ENCODE results near the gene SLCO4A1.

SLCO4A1 gene

DNA sequence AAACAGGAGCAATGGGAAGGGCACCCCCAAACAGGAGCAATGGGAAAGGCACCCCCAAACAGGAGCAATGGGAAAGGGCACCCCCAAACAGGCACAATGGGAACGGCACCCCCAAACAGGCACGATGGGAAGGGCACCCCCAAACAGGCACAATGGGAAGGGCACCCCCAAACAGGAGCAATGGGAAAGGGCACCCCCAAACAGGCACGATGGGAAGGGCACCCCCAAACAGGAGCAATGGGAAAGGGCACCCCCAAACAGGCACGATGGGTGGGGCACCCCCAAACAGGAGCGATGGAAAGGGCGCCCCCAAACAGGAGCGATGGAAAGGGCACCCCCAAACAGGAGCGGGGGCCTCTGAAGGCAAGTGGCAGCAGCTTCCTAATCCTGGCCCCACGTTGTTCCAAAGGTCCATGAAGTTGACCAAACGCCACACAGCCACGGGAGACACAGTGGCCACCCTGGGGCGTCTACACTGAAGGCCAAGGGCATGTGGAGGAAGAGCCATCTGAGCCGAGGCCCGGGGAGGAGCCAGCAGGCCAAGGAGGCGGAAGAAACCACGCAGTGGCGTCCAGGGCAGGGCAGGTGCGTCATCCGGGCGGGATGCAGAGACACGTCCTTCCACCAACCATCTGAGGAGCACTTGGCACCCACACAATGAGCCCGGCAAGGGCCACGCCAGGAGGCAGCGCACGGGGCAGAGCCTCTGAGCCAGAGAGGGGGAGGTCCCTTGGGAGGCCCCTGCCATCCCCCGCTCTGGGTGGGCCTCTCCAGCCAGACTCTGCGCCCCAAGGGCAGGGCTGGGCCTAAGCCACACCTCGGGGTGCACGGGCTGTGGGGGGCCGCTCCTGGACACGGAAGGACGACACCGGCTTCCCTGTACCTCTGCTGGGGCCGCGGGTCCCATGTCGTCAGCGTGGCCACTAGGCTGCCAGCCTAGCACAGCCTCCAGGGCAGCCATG is 44.8 kb downstream of the SLCO4A1 start:
- no peak for DNase-seq (ENCODE audit: low read depth)

DNA sequence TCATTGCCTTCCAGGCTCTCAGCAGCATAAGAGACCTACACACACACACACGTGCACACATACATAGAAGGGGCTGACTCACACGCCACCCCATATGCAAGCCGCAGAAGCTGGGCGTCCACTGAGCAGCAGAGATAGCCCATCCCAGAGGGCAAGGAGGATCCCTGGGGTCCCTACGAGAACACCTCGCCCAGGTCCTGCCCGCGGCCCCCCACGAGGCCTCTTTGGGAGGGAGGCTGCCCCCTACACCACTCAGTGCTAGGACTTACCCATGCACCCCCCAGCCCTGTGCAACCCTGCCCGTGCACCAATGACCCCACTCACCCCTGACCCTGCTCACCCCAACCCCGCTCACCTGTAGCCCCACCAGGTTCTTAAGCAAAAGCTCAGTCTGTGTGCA is 45.8 kb downstream of the SLCO4A1 start:
- DNase-seq (ENCODE audit: low read depth), result no peak

DNA sequence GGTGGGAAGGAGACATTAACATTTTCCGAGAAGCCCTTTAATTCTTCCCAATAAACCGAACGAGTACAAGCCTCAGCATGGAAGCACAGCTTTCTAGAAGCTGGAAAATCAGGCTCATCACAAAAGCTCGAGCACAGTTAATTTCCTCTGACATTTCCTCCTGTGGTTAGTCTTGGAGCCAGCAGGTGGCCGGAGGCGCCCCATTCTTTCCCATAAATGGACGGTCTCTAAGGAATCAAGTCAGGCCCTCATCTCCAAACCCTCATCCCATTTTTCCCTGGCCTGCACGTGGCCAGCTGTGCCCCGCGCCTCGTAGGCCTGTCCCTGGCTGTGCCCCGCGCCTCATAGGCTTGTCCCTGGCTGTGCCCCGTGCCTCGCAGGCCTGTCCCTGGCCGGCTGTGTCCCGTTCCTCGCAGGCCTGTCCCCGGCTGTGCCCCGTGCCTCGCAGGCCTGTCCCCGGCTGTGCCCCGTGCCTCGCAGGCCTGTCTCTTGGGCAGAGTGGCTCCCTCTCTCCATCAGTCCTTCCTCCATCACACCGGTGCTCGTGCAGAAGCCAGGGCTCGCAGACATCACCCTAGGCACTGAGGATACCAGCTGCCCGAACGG is 46.7 kb downstream of the SLCO4A1 start:
- DNase-seq (ENCODE audit: low read depth), result no peak

DNA sequence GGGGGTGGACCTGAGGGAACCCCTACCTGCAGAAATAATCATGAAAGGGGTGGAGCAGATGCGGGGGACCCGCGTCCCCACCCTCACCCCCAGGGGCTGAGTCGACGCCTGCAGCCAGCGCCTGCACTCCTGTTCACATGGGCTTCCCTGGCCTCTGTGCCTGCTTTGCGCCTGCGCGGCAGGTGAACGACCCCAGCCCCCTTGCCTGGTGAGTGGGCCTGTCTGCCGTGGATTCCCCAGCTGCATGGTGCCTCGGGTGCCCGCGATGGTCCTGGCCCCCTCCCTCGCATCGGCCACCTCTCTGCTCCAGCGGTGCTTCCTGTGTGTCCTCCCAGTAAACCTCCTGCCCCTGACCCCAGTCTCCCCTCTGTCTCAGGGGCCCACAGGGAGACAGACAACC is 47.6 kb downstream of the SLCO4A1 start:
- DNase-seq (ENCODE audit: low read depth), result no peak

DNA sequence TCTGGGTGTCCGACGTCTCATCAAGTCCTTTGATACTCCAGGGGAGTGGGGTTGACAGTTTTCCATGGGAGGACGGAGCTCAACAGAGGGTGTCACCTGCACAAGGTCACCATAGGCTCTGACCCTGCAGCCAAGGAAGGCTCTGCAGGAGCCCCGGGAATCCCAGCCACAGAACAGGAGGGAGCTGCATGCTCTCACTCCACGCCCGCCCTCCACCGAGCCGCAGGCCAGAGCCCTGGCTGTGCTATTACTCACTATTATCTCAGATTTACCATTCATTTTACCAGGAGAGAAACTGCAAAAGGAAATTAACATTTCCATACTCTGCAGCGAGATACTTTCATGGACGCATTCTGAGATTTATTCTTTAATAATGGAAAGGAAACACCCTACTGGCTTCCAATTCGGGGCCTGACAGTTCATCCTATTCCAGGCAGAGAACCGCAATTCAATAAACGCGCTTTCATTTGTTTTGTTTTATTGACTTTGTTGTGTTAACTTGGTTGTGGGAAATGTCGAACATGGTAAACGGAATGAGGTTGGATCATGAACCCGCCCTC is 48.0 kb downstream of the SLCO4A1 start:
- no peak for DNase-seq (ENCODE audit: low read depth)

DNA sequence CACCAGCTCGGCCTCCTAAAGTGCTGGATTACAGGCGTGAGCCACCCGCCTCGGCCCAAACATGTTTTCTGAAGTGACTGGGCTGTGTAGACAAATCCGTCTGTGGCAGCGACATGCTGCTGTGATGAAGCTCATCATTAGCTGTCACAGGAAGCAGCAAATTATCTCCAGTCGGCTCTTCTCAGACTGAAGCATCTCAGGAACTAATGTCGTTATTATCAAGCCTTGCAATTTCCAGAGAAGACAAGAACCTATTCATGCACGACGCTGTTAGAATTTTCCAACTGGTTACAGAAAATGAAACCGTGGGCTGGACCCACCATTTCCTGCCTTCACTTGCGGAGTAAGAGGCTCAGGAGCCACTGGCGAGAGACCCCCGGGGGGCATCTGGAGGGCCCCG is 49.2 kb downstream of the SLCO4A1 start:
- DNase-seq (ENCODE audit: low read depth), result no peak

DNA sequence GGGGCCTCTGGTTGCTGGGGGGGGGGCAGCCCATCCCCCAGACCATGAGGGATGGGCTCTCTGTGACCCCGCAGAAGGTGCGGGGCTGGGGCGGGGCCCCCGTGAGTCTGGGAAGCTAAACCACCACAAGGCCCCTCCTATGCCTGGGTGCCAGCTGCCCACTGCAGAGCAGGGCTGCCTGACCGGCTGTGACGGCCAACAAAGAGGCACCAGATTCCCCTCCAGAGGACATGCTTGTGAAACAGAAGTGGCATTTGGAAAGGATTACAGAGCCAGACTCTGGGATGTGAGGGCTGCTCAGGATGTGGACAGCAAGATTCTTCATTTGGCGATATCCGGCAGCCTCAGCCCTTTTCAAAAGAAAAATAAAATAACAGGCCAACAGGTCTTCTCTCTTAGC is 49.9 kb downstream of the SLCO4A1 start:
- no peak for DNase-seq (ENCODE audit: low read depth)

DNA sequence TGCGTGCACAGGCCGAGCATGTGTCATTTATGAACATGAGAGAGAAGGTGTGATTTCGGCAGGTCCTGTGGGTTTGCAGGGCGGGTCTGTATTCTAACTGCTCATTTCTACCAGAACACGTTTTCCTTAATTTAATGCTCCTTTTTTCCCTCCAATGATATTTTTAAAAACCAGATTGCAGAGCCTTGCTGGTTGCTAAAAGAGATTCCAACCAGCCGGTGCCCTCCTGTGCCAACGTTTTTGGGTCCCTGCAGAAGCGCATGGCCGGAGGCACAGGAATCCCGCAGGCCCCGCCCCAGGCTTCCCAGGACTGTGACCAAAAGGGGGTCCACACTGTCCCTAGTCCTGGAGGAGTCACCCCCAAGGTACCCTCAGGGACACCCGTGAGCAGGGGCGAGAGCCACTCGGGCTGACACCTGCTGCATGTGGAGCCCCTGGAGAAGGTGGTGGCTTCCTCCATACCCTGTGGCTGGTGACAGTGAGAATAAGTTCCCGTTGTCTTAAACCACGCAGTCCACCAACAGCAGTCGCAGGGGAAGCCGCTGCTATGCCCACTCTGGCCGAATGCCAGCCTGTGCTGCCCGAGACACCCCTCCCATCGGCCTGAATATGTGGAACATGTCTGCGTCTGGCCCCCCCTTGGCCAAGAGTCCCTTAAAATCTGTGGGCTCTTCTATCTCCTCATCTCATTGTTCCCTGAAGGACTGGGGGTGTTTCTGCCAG is 50.7 kb downstream of the SLCO4A1 start:
- no peak for DNase-seq (ENCODE audit: low read depth)

DNA sequence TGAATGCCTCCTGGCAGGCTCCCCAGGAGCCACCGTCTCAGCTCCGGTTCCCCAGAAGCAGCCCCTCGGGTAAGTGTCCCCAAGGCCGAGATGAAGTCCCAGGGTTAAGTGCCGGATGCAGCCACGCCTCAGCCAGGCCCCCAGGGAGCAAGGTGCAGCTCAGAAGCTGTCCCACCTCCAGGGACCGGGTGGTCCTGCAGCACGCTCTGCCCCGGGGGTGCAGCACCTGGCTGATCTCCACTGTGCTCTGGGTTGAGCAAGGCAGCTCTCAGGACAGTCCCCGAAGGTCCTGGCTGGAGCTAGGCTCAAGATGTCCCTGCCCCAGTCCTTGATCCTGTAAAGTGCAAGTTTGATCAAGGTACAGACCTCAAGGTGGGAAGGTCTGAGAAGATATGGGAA is 51.2 kb downstream of the SLCO4A1 start:
- no peak for DNase-seq (ENCODE audit: low read depth)

DNA sequence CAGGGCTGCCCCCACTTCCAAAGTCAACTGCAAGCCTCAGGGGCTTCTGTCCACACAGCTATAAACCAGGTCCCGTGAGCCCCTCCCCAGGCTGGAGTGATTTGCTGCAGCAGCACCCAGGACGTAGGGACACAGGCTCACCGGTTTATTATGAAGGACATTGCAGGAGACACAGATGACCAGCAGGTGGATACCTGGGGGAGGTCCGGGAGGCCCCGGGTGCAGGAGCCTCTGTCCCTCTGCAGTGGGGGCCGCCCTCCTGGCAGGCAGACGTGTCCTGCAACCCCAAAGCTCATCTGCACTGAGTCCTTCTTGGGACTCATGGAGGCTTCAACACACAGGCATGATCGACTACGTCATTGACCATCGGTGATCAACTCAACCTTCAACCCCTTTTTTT is 51.8 kb downstream of the SLCO4A1 start:
- DNase-seq (ENCODE audit: low read depth), result no peak

DNA sequence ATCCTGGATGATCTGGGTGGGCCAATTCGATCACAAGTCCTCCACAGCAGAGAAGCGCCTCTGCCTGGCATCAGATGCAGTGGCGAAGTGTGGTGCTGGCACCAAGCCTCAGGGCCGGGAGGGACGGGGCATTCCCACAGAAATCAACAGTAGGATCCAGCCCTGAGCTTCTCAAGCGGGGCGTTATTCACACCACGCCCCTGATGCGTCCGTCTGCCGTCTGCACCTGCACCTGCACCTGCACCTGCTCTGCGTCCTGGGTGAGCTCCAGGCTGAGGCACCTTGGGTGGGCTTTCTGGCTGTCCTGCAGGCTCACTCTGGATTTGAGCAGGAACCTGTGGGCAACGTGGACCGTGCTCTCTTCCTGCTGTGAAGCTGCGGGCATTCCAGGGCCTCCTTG is 52.6 kb downstream of the SLCO4A1 start:
- no peak for DNase-seq (ENCODE audit: low read depth)

DNA sequence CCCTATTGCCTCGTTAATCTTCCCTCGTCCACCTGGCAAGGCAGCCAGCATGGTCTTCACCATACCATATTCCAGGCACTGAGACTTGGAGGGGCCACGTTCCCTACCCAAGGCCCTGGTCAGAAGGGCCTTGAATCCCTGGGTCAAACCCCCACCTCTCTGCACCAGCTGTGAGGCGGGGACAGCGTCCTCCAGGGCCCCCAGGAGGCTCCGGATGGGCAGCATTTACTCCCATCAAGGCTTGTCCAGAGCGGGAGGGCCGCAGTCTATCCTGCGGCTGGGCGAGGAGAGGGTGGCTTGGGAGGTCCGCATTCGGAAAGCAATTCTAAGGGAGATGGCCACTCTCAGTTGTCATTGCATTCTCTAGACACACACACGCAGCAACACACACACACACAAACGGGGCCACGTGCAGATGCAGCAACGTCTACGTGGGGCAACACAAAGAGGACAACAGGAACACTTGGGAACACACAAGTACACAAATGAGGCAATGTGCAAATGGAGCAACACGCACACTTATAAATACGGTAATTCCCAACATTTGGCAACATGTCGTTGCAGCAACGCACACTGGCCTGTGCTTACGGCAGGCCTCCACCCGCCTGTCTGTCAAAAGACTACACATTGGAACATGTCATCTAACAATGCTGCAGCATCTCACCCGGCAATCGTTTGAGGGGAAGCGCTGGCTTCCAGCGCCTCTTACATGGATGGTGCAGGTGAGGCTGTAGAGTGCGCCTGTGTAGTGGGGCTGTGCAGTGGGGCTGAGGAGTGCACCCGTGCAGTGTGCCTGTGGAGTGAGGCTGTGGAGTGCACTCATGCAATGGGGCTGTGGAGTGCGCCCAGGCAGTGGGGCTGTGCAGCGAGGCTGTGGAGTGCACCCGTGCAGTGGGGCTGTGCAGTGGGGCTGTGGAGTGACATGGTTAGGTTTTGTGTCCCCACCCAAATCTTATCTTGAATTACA is 53.4 kb downstream of the SLCO4A1 start:
- DNase-seq (ENCODE audit: low read depth), result no peak

DNA sequence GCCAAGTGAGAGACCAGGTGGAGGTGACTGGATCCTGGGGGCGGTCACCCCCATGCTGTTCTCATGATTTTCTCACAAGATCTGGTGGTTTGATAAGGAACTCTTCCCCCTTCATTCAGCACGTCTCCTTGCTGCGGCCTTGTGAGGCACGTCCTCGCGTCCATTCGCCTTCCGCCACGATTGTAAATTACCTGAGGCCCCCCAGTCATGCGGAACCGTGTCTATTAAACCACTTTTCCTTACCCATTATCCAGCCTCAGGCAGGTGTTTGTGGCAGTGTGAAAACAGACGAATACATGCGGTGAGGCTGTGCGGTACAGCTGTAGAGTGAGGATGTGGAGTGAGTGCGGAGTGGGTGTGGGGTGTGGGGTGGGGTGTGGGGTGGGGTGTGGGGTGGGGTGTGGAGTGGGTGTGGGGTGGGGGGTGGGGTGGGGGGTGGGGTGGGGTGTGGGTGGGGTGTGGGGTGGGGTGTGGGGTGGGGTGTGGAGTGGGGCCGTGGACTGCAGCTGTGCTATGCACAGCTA is 54.2 kb downstream of the SLCO4A1 start:
- no peak for DNase-seq (ENCODE audit: low read depth)

DNA sequence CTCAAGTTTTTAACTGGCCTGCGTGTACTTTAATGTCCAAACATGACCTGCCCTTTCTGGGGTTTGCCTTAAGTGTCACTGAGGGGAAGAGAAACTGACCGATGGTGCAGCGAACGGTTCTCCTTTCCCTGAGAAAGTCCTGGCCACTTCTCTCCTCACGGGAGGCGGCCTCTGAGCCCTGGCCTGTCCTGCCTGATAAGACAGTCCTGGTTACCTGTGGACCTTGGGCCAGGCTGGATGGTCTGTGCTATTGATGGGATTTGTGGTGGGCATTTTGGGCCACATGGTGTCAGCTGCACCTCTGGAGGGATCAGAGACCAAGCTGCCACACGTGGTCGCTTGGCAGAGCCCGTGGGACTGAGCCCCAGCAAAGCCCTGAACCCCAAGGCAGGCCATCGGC is 54.7 kb downstream of the SLCO4A1 start:
- DNase-seq (ENCODE audit: low read depth), result no peak

DNA sequence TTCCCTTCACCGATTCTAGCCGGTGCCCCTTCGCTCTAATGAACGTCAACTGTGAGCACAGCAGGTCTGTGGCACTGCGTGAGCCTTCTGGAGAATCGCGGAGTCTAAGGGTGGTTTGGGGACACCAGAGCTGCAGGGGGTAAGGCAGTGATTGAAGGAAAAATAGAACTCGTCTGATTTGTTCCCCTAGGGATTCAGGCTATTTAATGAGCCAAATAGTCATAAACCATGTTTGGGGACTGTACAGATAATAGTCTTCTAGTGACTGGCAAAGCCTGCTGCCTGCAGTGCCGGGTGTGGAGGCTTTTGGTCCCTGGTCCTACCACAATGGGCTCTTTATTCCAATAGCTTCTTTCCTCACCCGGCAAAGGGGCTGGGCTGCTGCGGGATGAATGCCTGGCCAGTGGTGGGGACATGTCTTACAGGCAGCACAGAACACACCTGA is 55.2 kb downstream of the SLCO4A1 start:
- no peak for DNase-seq (ENCODE audit: low read depth)

DNA sequence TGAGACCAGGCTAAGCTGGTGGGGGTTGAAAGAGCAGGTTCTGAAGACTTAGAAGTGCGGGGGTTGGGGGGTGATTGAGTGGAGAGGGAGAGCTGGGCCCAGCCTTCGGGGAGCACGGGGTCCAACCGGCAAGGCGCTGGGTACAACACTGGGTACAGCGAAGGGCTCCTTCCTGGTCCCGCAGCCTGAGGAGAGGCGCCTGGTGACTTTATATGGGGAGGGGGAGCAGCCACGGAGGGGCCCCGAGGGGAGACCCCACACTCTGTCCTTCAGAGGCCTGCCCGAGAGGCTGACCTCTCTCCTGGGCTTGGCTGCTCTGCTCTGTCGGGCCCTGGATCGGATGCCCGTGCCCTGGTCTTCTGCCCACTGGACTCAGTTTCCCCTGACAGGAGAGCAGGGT is 55.9 kb downstream of the SLCO4A1 start:
- DNase-seq (ENCODE audit: low read depth), result no peak

DNA sequence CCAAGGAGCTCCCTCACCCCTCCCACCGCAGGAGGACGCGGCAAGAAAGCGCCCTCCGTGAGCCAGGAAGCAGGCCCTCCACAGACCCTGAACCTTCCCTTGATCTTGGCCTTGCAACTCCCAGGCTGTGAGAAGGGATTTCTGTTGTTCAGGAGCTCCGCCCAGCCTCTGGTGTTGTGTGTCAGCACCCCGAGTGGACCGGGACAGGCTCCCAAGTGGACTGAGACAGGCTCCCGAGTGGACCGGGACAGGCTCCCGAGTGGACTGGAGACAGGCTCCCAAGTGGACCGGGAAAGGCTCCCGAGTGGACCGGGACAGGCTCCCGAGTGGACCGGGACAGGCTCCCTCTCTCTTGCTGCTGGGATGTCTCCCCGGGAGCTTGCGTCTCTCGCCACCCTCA is 57.0 kb downstream of the SLCO4A1 start:
- DNase-seq (ENCODE audit: low read depth), result no peak

DNA sequence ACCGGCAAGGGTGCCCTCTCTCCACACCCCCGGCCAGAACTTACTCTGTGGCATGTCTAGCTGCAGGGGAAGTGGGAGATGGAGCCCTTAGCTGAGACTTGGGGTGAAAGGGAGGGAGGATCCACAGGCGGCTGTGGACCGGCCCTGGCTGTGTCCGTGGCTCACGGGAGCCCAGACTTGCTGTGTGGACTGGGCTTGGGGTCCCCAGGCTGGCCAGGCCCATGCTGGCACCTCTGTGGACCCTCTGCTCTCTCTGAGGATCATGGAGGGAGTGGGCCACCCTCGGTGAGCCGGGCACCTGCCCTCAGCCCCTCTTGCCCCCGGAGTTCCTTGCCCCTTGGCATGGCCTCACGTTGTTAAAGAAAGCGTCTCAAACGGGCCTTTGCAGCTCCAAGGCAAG is 57.4 kb downstream of the SLCO4A1 start:
- DNase-seq (ENCODE audit: low read depth), result no peak

DNA sequence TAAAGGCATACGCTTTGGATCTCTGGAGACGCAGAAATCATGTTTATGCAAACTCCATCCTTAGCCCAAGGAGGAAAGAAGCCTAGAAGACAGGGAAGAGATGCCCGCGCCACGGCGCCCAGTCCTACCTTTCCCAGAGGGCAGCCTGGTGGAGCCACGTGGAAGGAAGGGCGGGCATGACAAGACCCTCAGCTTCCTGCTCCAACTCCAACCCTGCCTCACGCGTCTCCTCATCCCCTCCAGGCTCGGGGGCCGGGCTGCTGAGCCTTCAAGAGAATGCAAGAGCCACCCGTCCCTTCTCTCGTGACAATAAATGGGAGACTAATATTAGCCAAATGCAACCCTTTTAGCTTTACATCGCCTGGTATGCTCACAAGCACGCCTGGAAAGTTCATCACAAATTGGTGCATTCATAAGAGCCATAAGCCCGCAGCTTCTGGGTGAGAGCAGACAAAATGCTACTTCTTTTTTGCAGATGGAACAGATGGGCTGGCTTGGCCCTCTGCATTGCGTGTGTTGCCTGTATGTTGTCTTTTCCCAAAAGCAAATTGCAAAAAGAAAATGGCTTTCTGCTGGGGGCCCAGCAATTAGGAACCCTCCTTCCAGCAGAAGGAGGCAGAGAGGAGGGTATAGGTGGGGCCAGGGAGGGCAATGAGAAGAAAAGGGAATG is 58.1 kb downstream of the SLCO4A1 start:
- no peak for DNase-seq (ENCODE audit: low read depth)

DNA sequence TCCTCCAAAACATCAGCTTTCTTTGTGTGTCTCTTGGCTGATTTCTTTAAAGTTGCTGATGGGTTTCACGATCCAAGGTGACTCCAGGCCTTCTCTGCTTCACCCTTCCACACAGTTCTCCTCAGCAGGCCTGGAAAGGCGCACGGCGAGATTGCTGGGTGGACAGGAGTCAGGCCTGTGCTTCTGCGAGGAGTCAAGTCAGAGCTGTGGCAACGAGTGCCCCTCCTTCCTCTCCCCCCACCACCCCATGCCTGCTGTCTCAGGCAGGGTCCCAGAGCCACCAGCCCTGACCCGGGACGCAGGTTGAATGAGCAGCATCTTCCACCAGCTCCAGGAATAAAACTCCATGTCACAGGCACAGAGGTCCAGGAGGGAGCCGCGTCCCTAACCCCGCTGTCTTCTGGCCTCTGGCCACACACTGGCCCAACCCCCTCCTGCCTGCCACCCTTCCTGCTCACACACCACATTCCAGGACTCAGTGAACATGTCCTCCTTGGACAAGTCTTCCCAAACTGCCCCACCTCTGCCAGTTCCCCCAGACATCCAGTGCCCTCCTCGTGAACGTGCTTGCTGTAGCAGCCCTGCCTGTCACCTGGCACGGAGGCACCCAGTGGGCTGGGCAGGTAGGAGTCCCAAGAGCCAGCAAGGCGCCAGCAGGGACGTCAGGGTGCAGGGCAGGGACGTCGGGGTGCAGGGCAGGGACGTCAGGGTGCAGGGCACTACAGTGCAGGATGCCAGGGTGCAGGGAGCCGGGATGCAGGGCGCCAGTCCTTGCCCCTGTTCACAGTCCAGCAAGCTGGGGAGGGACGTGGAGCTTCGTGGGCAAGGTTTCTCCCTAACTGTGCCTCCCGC is 59.1 kb downstream of the SLCO4A1 start:
- DNase-seq (ENCODE audit: low read depth), result no peak
